ENCODE data around the gene PRODH2.

GRCh38 chr19:35852029-35852780 lies 39.6 kb upstream of the PRODH2 start, which contains the start of gene NPHS1:
- TF ChIP-seq CTCF (IDR thresholded peaks at IDR 0.05) = no peak
- no peak for TF ChIP-seq POLR2AphosphoS5 (IDR thresholded peaks at IDR 0.05)
- no peak for TF ChIP-seq POLR2A (IDR thresholded peaks at IDR 0.05)

Measured in prostate gland (tissue), 2 donors.